Activated CD4-positive, alpha-beta T cell treated with anti-CD3 and anti-CD28 coated beads for 36 hours (primary cell): ENCODE data around the gene NT5DC3. TPM values are rescaled to one million over a fixed set of nuclear protein-coding genes. Genes with fewer than 3 reads are reported as not detected.

Experiments
- ATAC-seq: fragments of 200-7000 bp; cut with Tn5 transposase; one replicate; pipeline ENCODE4 v1.10.0; 2021; ENCODE audit warnings: mild to moderate bottlenecking, moderate library complexity
- CTCF ChIA-PET: fragments of 350-600 bp; sonication (Branson Sonifier 250); formaldehyde crosslinking; loops from one replicate; lab custom pipeline; 2021; ENCODE audit warnings: antibody characterized with exemption; lab: Charles Lee
- POLR2A ChIA-PET: fragments of 350-600 bp; sonication (Branson Sonifier 250); formaldehyde crosslinking; loops from one replicate; lab custom pipeline; 2021; ENCODE audit warnings: antibody characterized with exemption, inconsistent platforms; lab: Charles Lee
- DNase-seq: peaks from one replicate; pipeline ENCODE4 v3.0.0-alpha.2; 2020
- H3K27ac Mint-ChIP-seq: one replicate; pipeline ENCODE4 v1.8.0; 2021; ENCODE audit warnings: mixed read lengths
- H3K27me3 Mint-ChIP-seq: one replicate; pipeline ENCODE4 v1.8.0; 2021; ENCODE audit warnings: mixed read lengths
- H3K36me3 Mint-ChIP-seq: one replicate; pipeline ENCODE4 v1.8.0; 2021; ENCODE audit warnings: low read depth, mixed read lengths
- H3K4me1 Mint-ChIP-seq: one replicate; pipeline ENCODE4 v1.8.0; 2021; ENCODE audit warnings: mixed read lengths
- H3K4me3 Mint-ChIP-seq: one replicate; pipeline ENCODE4 v1.8.0; 2021; ENCODE audit warnings: mild to moderate bottlenecking, moderate library complexity, mixed read lengths
- H3K9me3 Mint-ChIP-seq: one replicate; pipeline ENCODE4 v1.8.0; 2021; ENCODE audit warnings: low read depth, mixed read lengths
- intact Hi-C, 2 experiments: fragments of 100-400 bp; cut with DNase I in 1 of 2; cut with micrococcal nuclease in 1 of 2; formaldehyde crosslinking; loops; one replicate each; pipeline versions ENCODE4 v1.14.2 to v1.15.1; 2022 to 2024; cut with DNase I, micrococcal nuclease
- total RNA-seq, 2 experiments: library from RNA; stranded (reverse); gene quantifications; one replicate each; pipeline ENCODE4 v1.2.3, GENCODE V29; 2021

The NT5DC3 gene
- total RNA-seq, 2 experiments from 2014 or later: 7.3 to 8.9 TPM

DNA sequence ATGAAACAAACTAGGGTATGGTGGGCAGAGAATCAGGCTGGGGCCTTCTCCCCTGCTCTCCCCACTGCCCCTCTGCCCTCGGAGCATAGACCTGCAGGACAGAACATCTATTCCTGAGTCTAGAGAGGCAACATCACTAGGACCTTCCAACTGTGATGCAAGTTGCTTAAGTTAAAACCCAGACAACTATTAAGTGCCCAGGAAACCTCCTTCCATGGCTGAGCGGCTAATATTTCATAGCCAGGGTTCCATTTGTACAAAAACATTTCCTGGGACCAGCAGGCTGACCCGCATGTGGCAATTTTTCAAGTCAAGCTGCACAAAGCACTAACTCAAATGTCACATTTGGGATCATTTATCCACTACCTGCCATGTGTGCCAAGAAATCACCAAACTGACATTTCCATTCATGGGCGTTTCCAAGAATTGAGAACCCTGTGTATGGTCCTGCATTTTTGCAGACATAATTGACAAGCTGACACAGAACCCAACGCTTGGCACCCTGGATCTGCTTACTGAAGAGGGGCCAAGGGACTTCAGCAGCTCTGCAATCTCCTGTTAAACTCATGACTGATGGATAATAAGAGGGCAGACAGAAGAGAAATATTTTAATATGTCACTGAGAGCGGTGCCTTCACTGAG, 32.7 kb downstream of the NT5DC3 start:
- H3K27ac Mint-ChIP-seq: no peak overlapping the region
- ATAC-seq (no peak), DNase-seq (no peak)
- ChIA-PET POLR2A (no interaction called here), CTCF (no interaction called here)
- no peaks in the 10 kb centered on the region for H3K4me1 Mint-ChIP-seq
- intact Hi-C loops: no loop called here
- H3K9me3 Mint-ChIP-seq: no peaks in the 10 kb centered on the region
- no peak overlapping the region for H3K4me3 Mint-ChIP-seq
- peaks cover 26% of the 10 kb centered on the region for H3K36me3 Mint-ChIP-seq
- H3K27me3 Mint-ChIP-seq: no peaks in the 10 kb centered on the region

DNA sequence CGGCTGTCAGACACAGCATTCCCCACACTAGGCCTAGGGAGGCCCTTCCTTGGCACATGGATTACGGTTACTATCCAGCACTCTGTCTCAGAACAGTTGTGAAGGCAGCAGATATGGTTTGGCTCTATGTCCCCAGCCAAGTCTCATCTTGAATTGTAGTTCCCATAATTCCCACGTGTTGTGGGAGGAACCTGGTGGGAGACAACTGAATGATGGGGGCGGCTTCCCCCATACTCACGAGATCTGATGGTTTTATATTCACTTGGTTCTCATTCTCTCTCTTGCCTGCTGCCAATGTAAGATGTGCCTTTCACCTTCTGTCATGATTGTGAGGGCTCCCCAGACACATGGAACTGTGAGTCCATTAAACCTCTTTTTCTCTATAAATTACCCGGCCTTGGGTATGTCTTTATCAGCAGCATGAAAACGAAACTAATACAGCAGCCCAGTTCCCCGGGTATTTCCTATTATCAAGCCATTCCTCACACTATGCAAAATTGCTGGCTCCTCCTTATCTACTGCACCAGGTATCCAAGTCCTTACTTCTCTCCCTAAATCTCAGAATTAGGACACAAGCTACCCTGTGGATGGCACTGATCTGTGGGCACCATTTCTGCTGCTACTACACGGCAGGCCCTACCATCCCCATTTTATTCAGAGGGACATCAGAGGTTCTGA, 33.3 kb downstream of the NT5DC3 start:
- Mint-ChIP-seq H3K36me3 (peaks cover 25% of the 10 kb centered on the region), H3K9me3 (no peaks in the 10 kb centered on the region), H3K27ac (no peak overlapping the region), H3K27me3 (no peaks in the 10 kb centered on the region), H3K4me3 (no peak overlapping the region), H3K4me1 (no peaks in the 10 kb centered on the region)
- intact Hi-C loops: no loop called here
- CTCF ChIA-PET: no interaction called here
- ATAC-seq (no peak), DNase-seq (no peak)
- POLR2A ChIA-PET: no interaction called here

DNA sequence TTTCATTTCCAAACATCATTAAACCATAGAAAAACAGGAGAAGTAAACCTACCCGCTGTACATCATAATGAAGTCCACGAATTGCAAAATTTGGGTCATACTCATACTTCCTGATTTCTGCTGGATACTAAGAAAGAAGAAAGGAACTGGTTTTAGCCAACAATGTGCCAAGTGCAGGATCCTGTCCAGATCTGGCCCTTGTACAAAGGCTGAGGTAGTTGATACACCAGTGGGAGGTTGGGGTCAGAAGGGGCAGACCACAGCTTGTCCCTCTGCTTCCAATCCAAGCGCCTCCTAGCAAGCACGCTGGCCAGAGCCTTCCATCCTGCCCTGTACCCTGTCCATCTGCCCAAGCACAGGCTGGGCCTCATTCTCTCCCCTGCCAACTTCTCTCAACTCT, 34.2 kb downstream of the NT5DC3 start:
- no peaks in the 10 kb centered on the region for H3K27me3 Mint-ChIP-seq
- H3K4me3 Mint-ChIP-seq: no peak overlapping the region
- no peak overlapping the region for H3K27ac Mint-ChIP-seq
- DNase-seq: no peak
- ChIA-PET CTCF (no interaction called here), POLR2A (no interaction called here)
- no peak for ATAC-seq
- intact Hi-C loops: no loop called here
- H3K9me3 Mint-ChIP-seq: no peaks in the 10 kb centered on the region
- peaks cover 29% of the 10 kb centered on the region for H3K36me3 Mint-ChIP-seq
- H3K4me1 Mint-ChIP-seq: no peaks in the 10 kb centered on the region

DNA sequence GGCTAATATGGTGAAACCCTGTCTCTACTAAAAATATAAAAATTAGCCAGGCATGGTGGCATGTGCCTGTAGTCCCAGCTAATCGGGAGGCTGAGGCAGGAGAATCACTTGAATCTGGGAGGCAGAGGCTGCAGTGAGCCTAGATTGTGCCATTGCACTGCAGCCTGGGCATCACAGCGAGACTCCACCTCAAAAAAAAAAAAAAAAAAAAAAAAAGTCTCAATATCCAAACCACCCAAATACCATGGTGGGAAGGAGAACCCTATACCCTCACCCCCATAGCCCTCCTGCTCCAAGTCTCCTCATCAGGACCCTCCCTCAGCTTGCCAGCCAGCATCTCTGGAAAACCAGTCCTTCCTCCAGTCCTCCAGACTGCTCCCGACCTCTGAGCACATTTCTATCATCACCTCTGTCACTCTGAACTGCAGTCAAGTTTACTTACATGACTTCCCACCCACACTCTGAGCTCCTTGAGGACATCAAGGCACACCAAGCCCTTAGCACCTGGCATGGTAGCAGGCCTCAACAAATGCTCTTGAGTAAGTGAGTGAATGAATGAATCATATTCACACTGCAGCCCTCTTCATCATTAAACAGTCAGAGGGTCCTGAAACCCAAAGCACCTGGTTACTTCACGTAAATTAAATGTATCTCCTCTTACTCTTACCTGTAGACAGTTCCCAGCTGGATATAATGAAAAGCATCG, 35.2 kb downstream of the NT5DC3 start:
- Mint-ChIP-seq H3K4me1 (no peaks in the 10 kb centered on the region), H3K36me3 (peaks cover 30% of the 10 kb centered on the region), H3K27me3 (no peaks in the 10 kb centered on the region), H3K27ac (no peak overlapping the region), H3K9me3 (no peaks in the 10 kb centered on the region), H3K4me3 (no peak overlapping the region)
- POLR2A ChIA-PET: no interaction called here
- DNase-seq: no peak
- CTCF ChIA-PET: no interaction called here
- intact Hi-C loops: no loop called here
- no peak for ATAC-seq

DNA sequence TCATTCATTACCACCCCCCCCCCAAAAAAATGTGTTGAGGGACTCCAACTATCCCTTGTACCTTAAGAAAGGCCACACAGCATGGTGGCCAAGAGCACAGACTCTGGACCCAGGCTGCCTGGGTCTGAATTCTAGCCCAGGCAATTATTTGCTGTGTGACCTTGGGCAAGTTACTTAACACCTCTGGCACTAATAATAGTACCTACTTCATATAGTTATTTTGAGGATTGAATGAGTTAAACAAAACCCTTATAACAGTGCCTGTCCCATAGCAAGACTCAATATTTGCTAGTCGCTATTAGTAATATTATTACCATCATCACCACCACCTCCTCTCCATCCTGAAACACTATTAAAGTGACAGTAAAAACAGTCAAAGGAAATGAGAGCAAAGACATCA, 37.2 kb downstream of the NT5DC3 start:
- ChIA-PET POLR2A (no interaction called here), CTCF (interaction anchor here (0.6 kb wide), 1 partner anchor 819 kb away, joined by 5 read pairs; no protein-coding TSS in a partner anchor)
- no peak for DNase-seq
- Mint-ChIP-seq H3K27me3 (no peaks in the 10 kb centered on the region), H3K4me3 (no peak overlapping the region), H3K9me3 (no peaks in the 10 kb centered on the region), H3K36me3 (peaks cover 29% of the 10 kb centered on the region), H3K27ac (no peak overlapping the region), H3K4me1 (no peaks in the 10 kb centered on the region)
- intact Hi-C loops: no loop called here
- no peak for ATAC-seq

DNA sequence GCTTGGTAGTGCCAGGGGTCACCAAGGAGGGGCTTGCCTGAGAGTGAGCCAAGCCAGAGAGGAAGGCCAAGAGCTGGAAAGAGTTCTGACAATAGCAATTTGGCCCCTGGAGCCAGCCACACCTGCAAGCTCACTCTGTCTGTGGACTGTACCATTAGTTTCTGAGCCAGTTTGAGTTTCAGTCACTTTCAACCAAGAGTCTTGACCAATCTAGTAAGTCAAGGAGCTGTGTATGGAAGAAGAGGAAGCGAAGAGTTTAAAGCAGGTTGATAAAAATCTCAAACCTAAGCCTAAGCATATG, 38.5 kb downstream of the NT5DC3 start:
- H3K27ac Mint-ChIP-seq: no peak overlapping the region
- ChIA-PET CTCF (no interaction called here), POLR2A (no interaction called here)
- no peak for DNase-seq
- intact Hi-C loops: no loop called here
- no peaks in the 10 kb centered on the region for H3K9me3 Mint-ChIP-seq
- H3K36me3 Mint-ChIP-seq: peaks cover 35% of the 10 kb centered on the region
- no peaks in the 10 kb centered on the region for H3K4me1 Mint-ChIP-seq
- no peak overlapping the region for H3K4me3 Mint-ChIP-seq
- H3K27me3 Mint-ChIP-seq: no peaks in the 10 kb centered on the region
- ATAC-seq: no peak

DNA sequence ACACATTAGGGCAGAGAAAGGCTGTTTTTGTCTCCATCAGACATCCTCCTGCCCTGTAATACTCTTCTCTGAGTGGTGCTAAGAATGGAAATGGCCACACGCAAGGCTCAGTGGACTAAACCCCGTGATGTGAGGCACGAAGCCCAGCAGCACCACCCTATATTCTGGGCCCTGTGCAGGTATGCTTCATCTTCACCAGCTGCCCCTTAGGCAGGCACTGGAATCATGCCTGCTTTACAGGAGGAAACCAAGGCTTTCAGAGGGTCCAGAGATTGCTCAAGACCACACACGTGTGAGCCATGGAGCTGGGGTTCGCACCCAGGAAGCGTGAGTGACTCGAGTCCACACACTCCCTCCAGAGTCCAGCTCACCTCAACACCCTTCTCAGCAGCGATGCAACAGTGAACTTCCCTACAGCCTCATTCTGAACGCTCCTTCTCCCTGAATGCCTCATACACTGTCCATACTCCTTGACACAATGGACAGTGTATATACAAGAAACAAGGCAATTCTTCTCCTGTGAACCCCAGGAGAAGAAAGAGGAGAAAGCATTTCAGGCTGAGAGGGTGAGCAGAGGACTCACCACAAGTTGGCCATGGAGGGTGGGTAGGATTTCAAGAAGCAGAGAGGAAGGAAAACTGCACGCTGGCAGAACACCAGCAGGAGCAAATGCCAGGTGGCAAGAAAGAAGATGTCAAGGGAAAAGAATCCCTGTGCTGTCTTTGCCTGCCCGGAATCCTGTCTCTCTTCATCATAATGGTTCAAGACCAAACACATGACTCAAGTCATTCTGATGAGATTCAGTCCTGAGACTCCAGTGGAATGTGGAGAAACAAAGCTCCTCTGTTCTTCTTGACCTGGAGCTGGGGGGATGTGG, 39.1 kb downstream of the NT5DC3 start:
- CTCF ChIA-PET: no interaction called here
- ATAC-seq: no peak

DNA sequence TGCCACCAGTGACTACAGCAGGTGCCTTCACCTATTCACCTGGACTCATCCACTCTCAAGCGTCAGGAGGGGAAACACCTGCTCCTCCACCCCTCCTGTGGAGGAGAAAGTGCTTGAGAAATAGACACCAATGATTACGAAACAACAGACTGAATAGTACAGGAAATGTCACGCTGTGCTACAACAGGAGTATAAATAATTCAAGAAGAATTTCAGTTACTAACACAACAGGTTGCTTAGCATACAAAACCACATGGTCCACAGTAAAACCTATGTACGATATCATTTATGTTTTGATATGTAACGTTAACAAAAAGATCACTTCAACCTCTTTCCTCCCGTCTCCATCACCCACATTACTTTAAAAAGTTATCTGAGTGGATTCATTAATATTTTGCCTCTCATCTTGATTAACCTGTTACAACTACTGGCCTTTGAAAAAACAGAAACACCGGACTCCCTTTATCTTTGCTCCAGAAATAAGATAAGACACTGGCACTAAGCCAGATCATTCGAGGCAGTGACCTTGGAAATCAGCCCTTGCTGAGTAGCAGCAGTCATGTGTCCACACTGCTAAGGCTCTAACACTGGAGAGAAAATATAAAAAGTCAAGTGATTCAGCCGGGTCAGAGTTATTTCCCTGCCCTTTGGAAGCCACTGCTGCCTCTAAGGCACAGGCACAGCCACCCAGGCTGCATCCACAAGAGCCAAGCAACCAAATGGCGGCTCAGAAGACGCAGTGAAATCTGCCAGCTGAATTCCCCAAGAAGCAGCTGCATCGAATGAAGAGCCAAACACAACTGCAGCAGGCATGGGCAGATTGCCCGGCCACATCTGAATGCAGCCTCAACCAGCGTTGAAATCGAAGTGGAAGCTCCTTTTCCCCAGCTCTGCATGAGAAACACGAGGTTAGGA, 40.9 kb downstream of the NT5DC3 start:
- no peaks in the 10 kb centered on the region for H3K27me3 Mint-ChIP-seq
- H3K27ac Mint-ChIP-seq: no peak overlapping the region
- peaks cover 35% of the 10 kb centered on the region for H3K36me3 Mint-ChIP-seq
- DNase-seq (no peak), ATAC-seq (no peak)
- intact Hi-C loops: no loop called here
- H3K9me3 Mint-ChIP-seq: no peaks in the 10 kb centered on the region
- H3K4me1 Mint-ChIP-seq: no peaks in the 10 kb centered on the region
- ChIA-PET CTCF (no interaction called here), POLR2A (no interaction called here)
- H3K4me3 Mint-ChIP-seq: no peak overlapping the region

More for the DNA sequence above, 39.1 kb downstream of the NT5DC3 start:
- POLR2A ChIA-PET: no interaction called here
- DNase-seq: no peak
- H3K4me1 Mint-ChIP-seq: no peaks in the 10 kb centered on the region
- H3K27ac Mint-ChIP-seq: no peak overlapping the region
- H3K36me3 Mint-ChIP-seq: peaks cover 35% of the 10 kb centered on the region
- no peaks in the 10 kb centered on the region for H3K27me3 Mint-ChIP-seq
- intact Hi-C loops: no loop called here
- H3K9me3 Mint-ChIP-seq: no peaks in the 10 kb centered on the region
- H3K4me3 Mint-ChIP-seq: no peak overlapping the region

DNA sequence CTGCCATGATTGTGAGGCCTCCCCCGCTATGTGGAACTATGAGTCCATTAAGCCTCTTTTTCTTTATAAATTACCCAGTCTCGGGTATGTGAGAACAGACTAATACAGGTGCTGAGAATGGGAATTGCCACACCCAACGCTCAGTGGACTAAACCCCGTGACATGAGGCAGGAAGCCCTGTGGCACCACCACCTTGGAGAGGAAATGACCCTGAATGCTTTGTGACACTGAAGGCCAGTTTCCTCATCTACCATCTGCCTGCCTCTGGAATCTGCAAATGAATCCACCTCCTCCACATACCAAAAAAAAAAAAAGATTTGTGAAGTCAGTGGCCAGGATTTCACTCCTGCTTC, 41.6 kb downstream of the NT5DC3 start:
- H3K4me1 Mint-ChIP-seq: no peaks in the 10 kb centered on the region
- ChIA-PET CTCF (no interaction called here), POLR2A (no interaction called here)
- no peak for ATAC-seq
- no peaks in the 10 kb centered on the region for H3K9me3 Mint-ChIP-seq
- peaks cover 33% of the 10 kb centered on the region for H3K36me3 Mint-ChIP-seq
- intact Hi-C loops: no loop called here
- H3K4me3 Mint-ChIP-seq: no peak overlapping the region
- no peaks in the 10 kb centered on the region for H3K27me3 Mint-ChIP-seq
- no peak for DNase-seq
- no peak overlapping the region for H3K27ac Mint-ChIP-seq

DNA sequence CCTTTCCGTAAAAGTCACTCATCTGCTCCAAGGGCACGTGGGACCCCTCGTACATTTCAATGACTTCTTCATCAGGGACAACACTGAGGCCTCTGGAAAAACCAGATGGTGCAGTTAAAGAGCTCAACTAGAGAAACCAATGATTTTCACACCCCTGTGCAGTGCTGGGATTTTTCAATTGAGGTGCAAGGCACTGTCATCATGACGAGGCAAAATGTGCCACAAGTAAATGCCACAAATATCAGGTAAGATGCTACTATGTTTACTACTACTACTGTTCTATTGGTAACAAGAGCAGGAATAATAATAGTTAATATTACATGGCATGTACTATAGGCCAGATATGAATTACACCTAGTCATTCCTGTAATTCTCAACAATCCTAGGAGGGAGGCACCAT, 42.4 kb downstream of the NT5DC3 start:
- Mint-ChIP-seq H3K27ac (no peak overlapping the region), H3K4me1 (no peaks in the 10 kb centered on the region), H3K27me3 (no peaks in the 10 kb centered on the region), H3K4me3 (no peak overlapping the region), H3K9me3 (no peaks in the 10 kb centered on the region), H3K36me3 (peaks cover 27% of the 10 kb centered on the region)
- ATAC-seq: no peak
- POLR2A ChIA-PET: no interaction called here
- intact Hi-C loops: no loop called here
- CTCF ChIA-PET: no interaction called here
- DNase-seq: no peak
